Testis (tissue), 3 donors: Measurements from ENCODE around the gene TLK1. TPM values are rescaled to one million over a fixed set of nuclear protein-coding genes. Genes with fewer than 3 reads are reported as not detected.

Experiments used
- DNase-seq: peaks from one replicate; pipeline ENCODE4 v3.0.0-alpha.2; 2019
- H3K27ac ChIP-seq, 2 donors: fragments of 200-600 bp; sonication (generic); one replicate each; pipeline ENCODE4 v1.5.1; 2019
- H3K27me3 ChIP-seq: fragments of 200-600 bp; sonication (generic); one replicate; pipeline ENCODE4 v1.5.1; 2019
- H3K36me3 ChIP-seq: fragments of 200-600 bp; sonication (generic); one replicate; pipeline ENCODE4 v1.5.1; 2017; ENCODE audit warnings: low read depth; ENCODE audit errors: missing control alignments
- H3K4me1 ChIP-seq: fragments of 200-600 bp; sonication (generic); one replicate; pipeline ENCODE4 v1.5.1; 2019
- H3K4me3 ChIP-seq, 2 donors: fragments of 200-600 bp; sonication (generic); one replicate each; pipeline ENCODE4 v1.5.1; 2017 to 2019
- H3K9me3 ChIP-seq: fragments of 200-600 bp; sonication (generic); one replicate; pipeline ENCODE4 v1.5.1; 2017
- CTCF ChIP-seq, 3 experiments: fragments of 450-650 bp in 2 of 3; fragments of 200-600 bp in 1 of 3; sonication (generic) in 1 of 3; IDR thresholded peaks; one replicate each; pipeline ENCODE4 v1.5.1; 2016 to 2019; ENCODE audit warnings: antibody characterized with exemption in 3 of 3, mild to moderate bottlenecking in 2 of 3, moderate library complexity in 1 of 3
- POLR2A ChIP-seq: fragments of 450-650 bp; IDR thresholded peaks from one replicate; pipeline ENCODE4 v1.6.1; 2017; ENCODE audit warnings: antibody characterized with exemption, mild to moderate bottlenecking, moderate library complexity
- WGBS, 2 donors: methylation state at CpG; one replicate each; pipeline ENCODE4 v1.1.5; 2018; 5-methylcytosine and 5-hydroxymethylcytosine counted together
- intact Hi-C: fragments of 100-400 bp; cut with DNase I; formaldehyde crosslinking; loops from one replicate; pipeline ENCODE4 v1.15.1; 2023; ENCODE audit warnings: low total_unique reads
- polyA plus RNA-seq: library from polyadenylated mRNA; stranded (reverse); fragments of 350-450 nt; fragmentation: Illumina TruSeq; extraction: RNeasy Lipid Tissue Mini Kit (QIAGEN cat#74804); gene quantifications from one replicate; pipeline ENCODE4 v1.2.3, GENCODE V29; 2014; ENCODE audit warnings: low read depth, low replicate concordance; ENCODE audit not compliant: insufficient read depth
- total RNA-seq, 2 donors: library from RNA; depleted of rRNA; stranded (reverse); fragments of >200 nt; gene quantifications; one replicate each; pipeline ENCODE4 v1.2.3, GENCODE V29; 2016

The TLK1 gene
- total and polyA plus RNA-seq, 3 donors from 2014 or later, result 36.8 to 112 (median 110) TPM

- H3K4me1 ChIP-seq, result no peaks in the 10 kb centered on the region
- H3K4me3 ChIP-seq, result no peak overlapping the region
- H3K9me3 ChIP-seq, result no peaks in the 10 kb centered on the region
- intact Hi-C loops, result no loop called here
- no peaks in the 10 kb centered on the region for H3K36me3 ChIP-seq
- no peak overlapping the region for H3K27ac ChIP-seq
- no peaks in the 10 kb centered on the region for H3K27me3 ChIP-seq
- DNase-seq, result no peak
- TF ChIP-seq POLR2A (no peak), CTCF (IDR thresholded peaks at IDR 0.05) (no peak)
- 75 to 86% methylated on average over 5 of the region's 5 CpGs for WGBS, 2 donors
Observed at GRCh38 chr2:170963386-170963785, 197.3 kb downstream of the TLK1 start.

GRCh38 chr2:170953941-170954340 lies 206.8 kb downstream of the TLK1 start:
- Histone ChIP-seq H3K4me3 (no peak overlapping the region), H3K36me3 (no peaks in the 10 kb centered on the region), H3K27me3 (no peaks in the 10 kb centered on the region), H3K9me3 (no peaks in the 10 kb centered on the region), H3K27ac (no peak overlapping the region), H3K4me1 (no peaks in the 10 kb centered on the region)
- no peak for TF ChIP-seq CTCF (IDR thresholded peaks at IDR 0.05)
- DNase-seq, result no peak
- 80 to 86% methylated on average over 4 of the region's 4 CpGs for WGBS, 2 donors
- intact Hi-C loops, result no loop called here

GRCh38 chr2:170950221-170950761 lies 210.4 kb downstream of the TLK1 start:
- H3K36me3 ChIP-seq, result no peaks in the 10 kb centered on the region
- no peaks in the 10 kb centered on the region for H3K27me3 ChIP-seq
- H3K4me3 ChIP-seq, result no peak overlapping the region
- intact Hi-C loops, result no loop called here
- H3K4me1 ChIP-seq, result no peaks in the 10 kb centered on the region
- no peak overlapping the region for H3K27ac ChIP-seq
- H3K9me3 ChIP-seq, result no peaks in the 10 kb centered on the region
- WGBS, 2 donors, result 85 to 95% methylated on average over 4 of the region's 4 CpGs
- no peak for DNase-seq
- no peak for TF ChIP-seq POLR2A

GRCh38 chr2:170949415-170949814 lies 211.3 kb downstream of the TLK1 start:
- H3K27me3 ChIP-seq, result no peaks in the 10 kb centered on the region
- H3K36me3 ChIP-seq, result no peaks in the 10 kb centered on the region
- DNase-seq, result no peak
- no peak overlapping the region for H3K27ac ChIP-seq
- intact Hi-C loops, result no loop called here
- H3K4me3 ChIP-seq, result no peak overlapping the region
- 82 to 84% methylated on average over 5 of the region's 5 CpGs for WGBS, 2 donors
- no peaks in the 10 kb centered on the region for H3K4me1 ChIP-seq
- TF ChIP-seq CTCF (IDR thresholded peaks at IDR 0.05) (no peak), POLR2A (no peak)
- no peaks in the 10 kb centered on the region for H3K9me3 ChIP-seq

- Histone ChIP-seq H3K27ac (no peak overlapping the region), H3K27me3 (no peaks in the 10 kb centered on the region), H3K36me3 (no peaks in the 10 kb centered on the region), H3K4me3 (no peak overlapping the region), H3K4me1 (no peaks in the 10 kb centered on the region), H3K9me3 (no peaks in the 10 kb centered on the region)
- 84 to 95% methylated on average over 1 of the region's 1 CpG for WGBS, 2 donors
- TF ChIP-seq CTCF (IDR thresholded peaks at IDR 0.05) (no peak), POLR2A (no peak)
- intact Hi-C loops, result no loop called here
- DNase-seq, result no peak
Observed at GRCh38 chr2:170944545-170944944, 216.1 kb downstream of the TLK1 start.
